CD14-positive monocyte (primary cell): ENCODE results near the gene OSBPL9. TPM values are rescaled to one million over a fixed set of nuclear protein-coding genes. Genes with fewer than 3 reads are reported as not detected.

ENCODE experiments used
- DNase-seq, 3 donors: peaks; one replicate each; pipeline ENCODE4 v3.0.0-alpha.2; 2011 to 2022
- H2AFZ ChIP-seq: 2 replicates; pipeline ENCODE4 v1.6.0; 2012; ENCODE audit warnings: mild to moderate bottlenecking, low read depth, low read length, inconsistent platforms; ENCODE audit not compliant: insufficient read depth, poor library complexity, severe bottlenecking
- H3K27ac ChIP-seq, 2 donors: 1 replicate in 1 of 2; 2 replicates in 1 of 2; pipeline ENCODE4 v1.5.1; 2012 to 2013; ENCODE audit warnings: low read length in 2 of 2, control low read depth in 1 of 2, inconsistent platforms in 1 of 2, low read depth in 1 of 2, mild to moderate bottlenecking in 1 of 2
- H3K27me3 ChIP-seq, 2 donors: one replicate each; pipeline versions ENCODE4 v1.6.0 to v1.6.1; 2011 to 2013; ENCODE audit warnings: low read length in 2 of 2; ENCODE audit not compliant: control insufficient read depth in 2 of 2, insufficient read depth in 2 of 2
- H3K36me3 ChIP-seq, 2 donors: replicated peaks in 1 of 2; 1 replicate in 1 of 2; 2 replicates in 1 of 2; pipeline versions ENCODE4 v1.5.1 to v1.6.1; 2012 to 2013; ENCODE audit warnings: low read length in 2 of 2, control low read depth in 1 of 2, inconsistent platforms in 1 of 2, mild to moderate bottlenecking in 1 of 2; ENCODE audit not compliant: insufficient read depth in 2 of 2, control insufficient read depth in 1 of 2
- H3K4me1 ChIP-seq, 2 donors: 1 replicate in 1 of 2; 2 replicates in 1 of 2; pipeline versions ENCODE4 v1.5.1 to v1.6.1; 2012 to 2013; ENCODE audit warnings: low read length in 2 of 2, control low read depth in 1 of 2, inconsistent platforms in 1 of 2, mild to moderate bottlenecking in 1 of 2, moderate library complexity in 1 of 2; ENCODE audit not compliant: insufficient read depth in 2 of 2, control insufficient read depth in 1 of 2
- H3K4me2 ChIP-seq: replicated peaks from 2 replicates; pipeline ENCODE3; 2012; ENCODE audit warnings: low read length, moderate library complexity, mild to moderate bottlenecking; ENCODE audit not compliant: poor library complexity, severe bottlenecking; ENCODE audit errors: extremely low read depth
- H3K4me3 ChIP-seq, 3 experiments: fragments of 200-600 bp in 1 of 3; sonication (generic) in 1 of 3; replicated peaks in 1 of 3; 1 replicate in 2 of 3; 2 replicates in 1 of 3; pipeline ENCODE4 v1.5.1; 2011 to 2013; ENCODE audit warnings: low read length in 3 of 3, mild to moderate bottlenecking in 3 of 3, control low read depth in 2 of 3, low read depth in 2 of 3, inconsistent platforms in 1 of 3, moderate library complexity in 1 of 3
- H3K79me2 ChIP-seq: 2 replicates; pipeline ENCODE4 v1.6.0; 2012; ENCODE audit warnings: mild to moderate bottlenecking, control low read depth, inconsistent platforms, low read length, moderate library complexity; ENCODE audit not compliant: insufficient read depth
- H3K9ac ChIP-seq: 2 replicates; pipeline ENCODE4 v1.6.0; 2017; ENCODE audit warnings: low read length, mild to moderate bottlenecking; ENCODE audit not compliant: insufficient read depth, poor library complexity, severe bottlenecking
- H3K9me3 ChIP-seq, 2 donors: replicated peaks in 1 of 2; 1 replicate in 1 of 2; 2 replicates in 1 of 2; pipeline versions ENCODE4 v1.5.1 to v1.6.1; 2012 to 2013; ENCODE audit warnings: low read length in 2 of 2, control low read depth in 1 of 2; ENCODE audit not compliant: control insufficient read depth in 1 of 2, insufficient read depth in 1 of 2
- H4K20me1 ChIP-seq: 2 replicates; pipeline ENCODE4 v1.6.0; 2012; ENCODE audit warnings: mild to moderate bottlenecking, low read length, control low read depth, moderate library complexity; ENCODE audit not compliant: insufficient read depth
- H3K27ac Mint-ChIP-seq, 7 donors: one replicate each; pipeline ENCODE4 v1.8.0; 2020; ENCODE audit warnings: mild to moderate bottlenecking in 7 of 7, mixed read lengths in 7 of 7, moderate library complexity in 6 of 7, inconsistent platforms in 2 of 7
- H3K27me3 Mint-ChIP-seq, 3 donors: one replicate each; pipeline ENCODE4 v1.8.0; 2021 to 2022; ENCODE audit warnings: low read depth in 3 of 3, mild to moderate bottlenecking in 3 of 3, mixed read lengths in 3 of 3, moderate library complexity in 3 of 3, inconsistent platforms in 1 of 3
- H3K36me3 Mint-ChIP-seq, 2 donors: one replicate each; pipeline ENCODE4 v1.8.0; 2020; ENCODE audit warnings: mixed read lengths in 2 of 2, inconsistent platforms in 1 of 2, mild to moderate bottlenecking in 1 of 2
- H3K4me1 Mint-ChIP-seq: one replicate; pipeline ENCODE4 v1.8.0; 2020; ENCODE audit warnings: mild to moderate bottlenecking, mixed read lengths
- H3K4me3 Mint-ChIP-seq, 2 donors: one replicate each; pipeline ENCODE4 v1.8.0; 2020; ENCODE audit warnings: mild to moderate bottlenecking in 2 of 2, mixed read lengths in 2 of 2, moderate library complexity in 1 of 2
- H3K9me3 Mint-ChIP-seq, 7 donors: one replicate each; pipeline ENCODE4 v1.8.0; 2020 to 2022; ENCODE audit warnings: mixed read lengths in 7 of 7, mild to moderate bottlenecking in 6 of 7, moderate library complexity in 6 of 7, inconsistent platforms in 2 of 7
- WGBS: methylation state at CpG from one replicate; pipeline ENCODE4 v1.1.5; 2013; ENCODE audit warnings: missing lambda C conversion rate; ENCODE audit not compliant: insufficient coverage; 5-methylcytosine and 5-hydroxymethylcytosine counted together
- intact Hi-C, 2 donors: fragments of 100-400 bp; cut with micrococcal nuclease; formaldehyde crosslinking; loops; one replicate each; pipeline versions ENCODE4 v1.15.0 to v1.15.1; 2023
- polyA plus RNA-seq, 3 donors: library from polyadenylated mRNA; depleted of rRNA in 1 of 3; unstranded in 2 of 3; stranded (reverse) in 1 of 3; fragments of 300-500 nt in 2 of 3; fragments of >200 nt in 1 of 3; fragmentation: Illumina TruSeq in 2 of 3; gene quantifications; 1 replicate in 2 of 3; 2 replicates in 1 of 3; pipeline ENCODE4 v1.2.3, GENCODE V29; 2012 to 2021
- TF ChIP-seq, protein P1 (sequence below): fragments of 200-600 bp; IDR thresholded peaks from one replicate; pipeline ENCODE4 v1.8.0; 2022; ENCODE audit warnings: antibody characterized with exemption, mild to moderate bottlenecking

OSBPL9 gene
- polyA plus RNA-seq, 3 donors, result 22.2 to 41.4 (median 31.3) TPM

- no peak overlapping the region for H3K9ac ChIP-seq
- H3K4me3 ChIP-seq, result no peak overlapping the region
- peaks cover 16 to 23% of the 10 kb centered on the region in 2 donors for H3K4me1 ChIP-seq
- WGBS, result 0% methylated on average over 2 of the region's 6 CpGs
- H3K79me2 ChIP-seq, result peaks cover 50% of the 10 kb centered on the region
- Mint-ChIP-seq H3K27ac (peak overlapping the region in 6 of 7 donors; percentile 41 to 84 (median 68)), H3K36me3 (peaks cover 23 to 28% of the 10 kb centered on the region in 2 donors), H3K27me3 (no peaks in the 10 kb centered on the region), H3K4me1 (peaks cover 35% of the 10 kb centered on the region), H3K4me3 (no peak overlapping the region), H3K9me3 (peaks cover 0 to 4% (median 0%) of the 10 kb centered on the region in 7 donors)
- H3K36me3 ChIP-seq, result peaks cover 2 to 17% of the 10 kb centered on the region in 2 donors
- peak overlapping the region in 1 of 2 donors; percentile 30 for H3K27ac ChIP-seq
- H3K9me3 ChIP-seq, result no peaks in the 10 kb centered on the region
- no peak overlapping the region for H2AFZ ChIP-seq
- H3K4me2 ChIP-seq, result peak overlapping the region; percentile 1
- peak; percentile 40 to 62 (median 44) for DNase-seq
- intact Hi-C loops, result loop anchor here in 1 of 2 donors (10.0 kb wide), 1 partner anchor 66 kb away; no protein-coding TSS in a partner anchor
- TF ChIP-seq, protein P1, sequence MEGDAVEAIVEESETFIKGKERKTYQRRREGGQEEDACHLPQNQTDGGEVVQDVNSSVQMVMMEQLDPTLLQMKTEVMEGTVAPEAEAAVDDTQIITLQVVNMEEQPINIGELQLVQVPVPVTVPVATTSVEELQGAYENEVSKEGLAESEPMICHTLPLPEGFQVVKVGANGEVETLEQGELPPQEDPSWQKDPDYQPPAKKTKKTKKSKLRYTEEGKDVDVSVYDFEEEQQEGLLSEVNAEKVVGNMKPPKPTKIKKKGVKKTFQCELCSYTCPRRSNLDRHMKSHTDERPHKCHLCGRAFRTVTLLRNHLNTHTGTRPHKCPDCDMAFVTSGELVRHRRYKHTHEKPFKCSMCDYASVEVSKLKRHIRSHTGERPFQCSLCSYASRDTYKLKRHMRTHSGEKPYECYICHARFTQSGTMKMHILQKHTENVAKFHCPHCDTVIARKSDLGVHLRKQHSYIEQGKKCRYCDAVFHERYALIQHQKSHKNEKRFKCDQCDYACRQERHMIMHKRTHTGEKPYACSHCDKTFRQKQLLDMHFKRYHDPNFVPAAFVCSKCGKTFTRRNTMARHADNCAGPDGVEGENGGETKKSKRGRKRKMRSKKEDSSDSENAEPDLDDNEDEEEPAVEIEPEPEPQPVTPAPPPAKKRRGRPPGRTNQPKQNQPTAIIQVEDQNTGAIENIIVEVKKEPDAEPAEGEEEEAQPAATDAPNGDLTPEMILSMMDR, result no peak
- H3K27me3 ChIP-seq, result no peaks in the 10 kb centered on the region
- peaks cover 78% of the 10 kb centered on the region for H4K20me1 ChIP-seq
Measured at GRCh38 chr1:51648180-51649109, 31.6 kb downstream of the OSBPL9 start.

DNA sequence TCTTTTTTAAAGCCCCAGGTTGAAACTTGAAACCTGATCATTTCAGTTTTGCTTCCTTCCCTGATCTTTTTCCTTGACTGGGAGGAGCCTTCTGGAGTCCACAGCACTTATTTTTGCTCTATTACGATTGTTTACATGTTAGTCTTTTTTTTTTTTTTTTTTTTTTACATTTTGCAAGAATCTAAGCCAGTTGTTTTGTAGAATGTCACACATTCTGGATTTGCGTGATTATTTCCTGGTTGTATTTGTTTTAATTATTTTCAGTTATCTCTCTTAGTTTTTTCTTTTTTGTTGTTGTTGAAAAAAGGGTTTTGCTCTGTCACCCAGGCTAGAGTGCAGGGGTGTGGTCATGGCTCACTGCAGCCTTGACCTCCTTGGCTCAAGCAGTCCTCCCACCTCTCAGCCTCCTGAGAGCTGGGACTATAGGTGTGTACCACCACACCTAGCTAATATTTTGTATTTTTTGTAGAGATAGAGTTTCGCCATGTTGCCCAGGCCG, 32.8 kb downstream of the OSBPL9 start:
- H3K36me3 ChIP-seq, result peaks cover 2 to 26% of the 10 kb centered on the region in 2 donors
- no peak overlapping the region for H3K4me3 ChIP-seq
- WGBS, result 100% methylated on average over 1 of the region's 4 CpGs
- Mint-ChIP-seq H3K36me3 (peaks cover 25 to 27% of the 10 kb centered on the region in 2 donors), H3K9me3 (peaks cover 0 to 4% (median 0%) of the 10 kb centered on the region in 7 donors), H3K27ac (peak overlapping the region in 3 of 7 donors; percentile 19 to 61 (median 54)), H3K27me3 (no peaks in the 10 kb centered on the region), H3K4me3 (no peak overlapping the region), H3K4me1 (peaks cover 25% of the 10 kb centered on the region)
- H3K27ac ChIP-seq, result no peak overlapping the region
- H3K79me2 ChIP-seq, result peaks cover 50% of the 10 kb centered on the region
- peaks cover 71% of the 10 kb centered on the region for H4K20me1 ChIP-seq
- no peak overlapping the region for H3K9ac ChIP-seq
- intact Hi-C loops, result loop anchor here in 1 of 2 donors (10.0 kb wide), 1 partner anchor 65 kb away; no protein-coding TSS in a partner anchor
- peaks cover 12 to 16% of the 10 kb centered on the region in 2 donors for H3K4me1 ChIP-seq
- no peaks in the 10 kb centered on the region for H3K27me3 ChIP-seq
- H3K9me3 ChIP-seq, result no peaks in the 10 kb centered on the region
- H2AFZ ChIP-seq, result no peak overlapping the region
- DNase-seq, result no peak
- TF ChIP-seq, protein P1, result no peak
- H3K4me2 ChIP-seq, result no peak overlapping the region
